ENCODE measurements around the gene TPD52L2.
"Not testable (repeated sequence)": the region's sequence is repeated elsewhere in the genome, so short reads cannot be mapped to it uniquely, and the experiment has no call there.

Gene TPD52L2

GRCh38 chr20:63929473-63929883, 64.4 kb downstream of the TPD52L2 start:
- H3K4me1 Mint-ChIP-seq = peaks cover 20% of the 10 kb centered on the region
- H3K9me3 Mint-ChIP-seq; DNase-seq (ENCODE audit: low spot score in 2 of 2); H3K4me3 Mint-ChIP-seq; H3K27me3 Mint-ChIP-seq; ATAC-seq (replicated peaks; ENCODE audit: extremely low read depth, poor library complexity, severe bottlenecking); H3K27ac Mint-ChIP-seq (ENCODE audit: low read depth): not testable (repeated sequence)
- peaks cover 39% of the 10 kb centered on the region for H3K36me3 Mint-ChIP-seq (ENCODE audit: insufficient read depth)

- ATAC-seq (replicated peaks; ENCODE audit: extremely low read depth, poor library complexity, severe bottlenecking) = no peak
- Mint-ChIP-seq H3K4me3 (no peak overlapping the region), H3K4me1 (peaks cover 18% of the 10 kb centered on the region), H3K27ac (ENCODE audit: low read depth) (no peak overlapping the region), H3K36me3 (ENCODE audit: insufficient read depth) (peaks cover 43% of the 10 kb centered on the region), H3K9me3 (no peaks in the 10 kb centered on the region), H3K27me3 (no peaks in the 10 kb centered on the region)
- no peak for DNase-seq (ENCODE audit: low spot score in 2 of 2)
Observed at GRCh38 chr20:63930971-63931553, 66.0 kb downstream of the TPD52L2 start.

- peaks cover 44% of the 10 kb centered on the region for H3K36me3 Mint-ChIP-seq (ENCODE audit: insufficient read depth)
- no peak overlapping the region for H3K4me3 Mint-ChIP-seq
- H3K4me1 Mint-ChIP-seq = peaks cover 12% of the 10 kb centered on the region
Observed at GRCh38 chr20:63931735-63932134, 66.7 kb downstream of the TPD52L2 start.

GRCh38 chr20:63932606-63933160, 67.6 kb downstream of the TPD52L2 start:
- Mint-ChIP-seq H3K4me3 (no peak overlapping the region), H3K27me3 (no peaks in the 10 kb centered on the region), H3K9me3 (no peaks in the 10 kb centered on the region), H3K27ac (ENCODE audit: low read depth) (no peak overlapping the region), H3K4me1 (peaks cover 8% of the 10 kb centered on the region), H3K36me3 (ENCODE audit: insufficient read depth) (peaks cover 41% of the 10 kb centered on the region)
- DNase-seq (ENCODE audit: low spot score in 2 of 2) = no peak
- no peak for ATAC-seq (replicated peaks; ENCODE audit: extremely low read depth, poor library complexity, severe bottlenecking)

More at GRCh38 chr20:63931735-63932134, 66.7 kb downstream of the TPD52L2 start:
- no peak overlapping the region for H3K27ac Mint-ChIP-seq (ENCODE audit: low read depth)
- H3K27me3 Mint-ChIP-seq = no peaks in the 10 kb centered on the region
- DNase-seq (ENCODE audit: low spot score in 2 of 2) = no peak
- no peak for ATAC-seq (replicated peaks; ENCODE audit: extremely low read depth, poor library complexity, severe bottlenecking)
- H3K9me3 Mint-ChIP-seq = no peaks in the 10 kb centered on the region

GRCh38 chr20:63933646-63934045, 68.6 kb downstream of the TPD52L2 start:
- Mint-ChIP-seq H3K27me3 (no peaks in the 10 kb centered on the region), H3K4me1 (peaks cover 8% of the 10 kb centered on the region), H3K36me3 (ENCODE audit: insufficient read depth) (peaks cover 34% of the 10 kb centered on the region), H3K27ac (ENCODE audit: low read depth) (no peak overlapping the region), H3K4me3 (no peak overlapping the region), H3K9me3 (no peaks in the 10 kb centered on the region)
- ATAC-seq (replicated peaks; ENCODE audit: extremely low read depth, poor library complexity, severe bottlenecking) (no peak), DNase-seq (ENCODE audit: low spot score in 2 of 2) (no peak)

- Mint-ChIP-seq H3K27me3 (no peaks in the 10 kb centered on the region), H3K36me3 (ENCODE audit: insufficient read depth) (peaks cover 28% of the 10 kb centered on the region), H3K4me3 (no peak overlapping the region), H3K27ac (ENCODE audit: low read depth) (no peak overlapping the region), H3K4me1 (peaks cover 8% of the 10 kb centered on the region), H3K9me3 (no peaks in the 10 kb centered on the region)
- no peak for ATAC-seq (replicated peaks; ENCODE audit: extremely low read depth, poor library complexity, severe bottlenecking)
- no peak for DNase-seq (ENCODE audit: low spot score in 2 of 2)
Observed at GRCh38 chr20:63934271-63935068, 69.4 kb downstream of the TPD52L2 start.

GRCh38 chr20:63935447-63935846, 70.4 kb downstream of the TPD52L2 start:
- Mint-ChIP-seq H3K9me3 (no peaks in the 10 kb centered on the region), H3K4me3 (no peak overlapping the region), H3K4me1 (peaks cover 8% of the 10 kb centered on the region), H3K27me3 (no peaks in the 10 kb centered on the region), H3K36me3 (ENCODE audit: insufficient read depth) (peaks cover 24% of the 10 kb centered on the region), H3K27ac (ENCODE audit: low read depth) (no peak overlapping the region)
- DNase-seq (ENCODE audit: low spot score in 2 of 2) (no peak), ATAC-seq (replicated peaks; ENCODE audit: extremely low read depth, poor library complexity, severe bottlenecking) (no peak)

GRCh38 chr20:63937596-63937995, 72.5 kb downstream of the TPD52L2 start:
- H3K36me3 Mint-ChIP-seq (ENCODE audit: insufficient read depth) = peaks cover 30% of the 10 kb centered on the region
- no peak overlapping the region for H3K4me3 Mint-ChIP-seq
- H3K27ac Mint-ChIP-seq (ENCODE audit: low read depth) = no peak overlapping the region

GRCh38 chr20:63939061-63939935, 74.2 kb downstream of the TPD52L2 start:
- Mint-ChIP-seq H3K9me3 (no peaks in the 10 kb centered on the region), H3K4me3 (no peak overlapping the region), H3K27ac (ENCODE audit: low read depth) (no peak overlapping the region), H3K36me3 (ENCODE audit: insufficient read depth) (peaks cover 35% of the 10 kb centered on the region), H3K4me1 (peaks cover 26% of the 10 kb centered on the region), H3K27me3 (no peaks in the 10 kb centered on the region)
- ATAC-seq (replicated peaks; ENCODE audit: extremely low read depth, poor library complexity, severe bottlenecking) = no peak
- DNase-seq (ENCODE audit: low spot score in 2 of 2) = no peak

More at GRCh38 chr20:63937596-63937995, 72.5 kb downstream of the TPD52L2 start:
- DNase-seq (ENCODE audit: low spot score in 2 of 2) = no peak
- Mint-ChIP-seq H3K27me3 (no peaks in the 10 kb centered on the region), H3K4me1 (peaks cover 26% of the 10 kb centered on the region), H3K9me3 (no peaks in the 10 kb centered on the region)
- no peak for ATAC-seq (replicated peaks; ENCODE audit: extremely low read depth, poor library complexity, severe bottlenecking)

GRCh38 chr20:63940071-63940471, 75.0 kb downstream of the TPD52L2 start:
- ATAC-seq (replicated peaks; ENCODE audit: extremely low read depth, poor library complexity, severe bottlenecking) (no peak), DNase-seq (ENCODE audit: low spot score in 2 of 2) (no peak)
- Mint-ChIP-seq H3K27me3 (no peaks in the 10 kb centered on the region), H3K27ac (ENCODE audit: low read depth) (no peak overlapping the region), H3K4me1 (peaks cover 19% of the 10 kb centered on the region), H3K9me3 (no peaks in the 10 kb centered on the region), H3K36me3 (ENCODE audit: insufficient read depth) (peaks cover 33% of the 10 kb centered on the region), H3K4me3 (no peak overlapping the region)

GRCh38 chr20:63940472-63941266, 75.6 kb downstream of the TPD52L2 start:
- H3K27me3 Mint-ChIP-seq = no peaks in the 10 kb centered on the region
- peaks cover 20% of the 10 kb centered on the region for H3K4me1 Mint-ChIP-seq
- H3K9me3 Mint-ChIP-seq = no peaks in the 10 kb centered on the region
- H3K27ac Mint-ChIP-seq (ENCODE audit: low read depth) = no peak overlapping the region
- no peak for ATAC-seq (replicated peaks; ENCODE audit: extremely low read depth, poor library complexity, severe bottlenecking)
- H3K36me3 Mint-ChIP-seq (ENCODE audit: insufficient read depth) = peaks cover 33% of the 10 kb centered on the region
- peak overlapping the region; percentile 43 for H3K4me3 Mint-ChIP-seq
- DNase-seq (ENCODE audit: low spot score in 2 of 2) = peak in 1 of 2 donors; percentile 14

All from central memory CD8-positive, alpha-beta T cell (primary cell).